Activated CD4-positive, alpha-beta T cell treated with anti-CD3 and anti-CD28 coated beads, Interleukin-2, amount 50 U/mL, for 48 hours (primary cell): Measurements from ENCODE around the gene GGT7.
A peak's percentile ranks its signal among the peaks of the same experiment; 100 is the strongest.
"Not testable (repeated sequence)": the region's sequence is repeated elsewhere in the genome, so short reads cannot be mapped to it uniquely, and the experiment has no call there.

Experiments used
- DNase-seq, 2 experiments: peaks; one replicate each; pipeline ENCODE4 v3.0.0-alpha.2; 2020

Gene GGT7

DNA sequence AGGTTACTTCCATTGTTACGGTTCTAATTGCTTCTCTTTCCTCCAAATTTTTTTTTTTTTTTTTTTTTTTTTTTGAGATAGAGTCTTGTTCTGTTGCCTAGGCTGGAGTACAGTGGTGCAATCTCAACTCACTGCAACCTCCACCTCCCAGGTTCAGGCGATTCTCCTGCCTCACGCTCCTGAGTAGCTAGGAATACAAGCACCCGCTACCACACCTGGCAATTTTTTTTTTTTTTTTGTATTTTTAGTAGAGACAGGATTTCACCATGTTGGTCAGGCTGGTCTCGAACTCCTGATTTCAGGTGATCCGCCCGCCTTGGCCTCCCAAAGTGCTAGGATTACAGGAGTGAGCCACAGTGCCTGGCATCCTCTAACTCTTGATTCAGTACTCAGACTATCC is 8.3 kb upstream of the GGT7 start:
- DNase-seq: not testable (repeated sequence)

DNA sequence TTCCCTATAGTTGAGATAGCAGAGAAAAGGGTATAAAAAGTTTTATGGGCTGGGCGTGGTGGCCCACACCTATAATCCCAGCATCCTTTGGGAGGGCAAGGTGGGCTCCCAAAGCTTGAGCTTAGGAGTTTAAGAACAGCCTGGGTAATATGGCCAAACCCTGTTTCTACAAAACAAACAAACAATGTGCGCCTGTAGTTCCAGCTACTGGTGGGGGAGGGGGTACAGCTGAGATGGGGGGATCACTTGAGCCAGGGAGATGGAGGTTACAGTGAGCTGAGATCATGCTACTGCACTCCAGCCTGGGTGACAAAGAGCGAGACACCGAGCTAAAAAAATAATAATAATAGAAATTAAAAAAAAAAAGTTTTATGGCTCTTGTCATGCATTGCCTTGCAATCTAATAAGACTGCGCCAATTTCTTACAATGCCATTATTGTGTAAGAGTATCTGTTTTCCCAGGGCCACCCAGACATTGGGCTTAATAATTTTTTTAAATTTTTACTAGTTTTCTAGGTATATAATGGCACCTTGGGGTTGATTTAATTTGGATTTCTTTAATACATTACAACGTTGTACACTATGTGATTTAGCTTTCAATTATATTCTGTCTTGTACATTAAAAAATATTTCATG is 7.7 kb upstream of the GGT7 start:
- DNase-seq: no peak

DNA sequence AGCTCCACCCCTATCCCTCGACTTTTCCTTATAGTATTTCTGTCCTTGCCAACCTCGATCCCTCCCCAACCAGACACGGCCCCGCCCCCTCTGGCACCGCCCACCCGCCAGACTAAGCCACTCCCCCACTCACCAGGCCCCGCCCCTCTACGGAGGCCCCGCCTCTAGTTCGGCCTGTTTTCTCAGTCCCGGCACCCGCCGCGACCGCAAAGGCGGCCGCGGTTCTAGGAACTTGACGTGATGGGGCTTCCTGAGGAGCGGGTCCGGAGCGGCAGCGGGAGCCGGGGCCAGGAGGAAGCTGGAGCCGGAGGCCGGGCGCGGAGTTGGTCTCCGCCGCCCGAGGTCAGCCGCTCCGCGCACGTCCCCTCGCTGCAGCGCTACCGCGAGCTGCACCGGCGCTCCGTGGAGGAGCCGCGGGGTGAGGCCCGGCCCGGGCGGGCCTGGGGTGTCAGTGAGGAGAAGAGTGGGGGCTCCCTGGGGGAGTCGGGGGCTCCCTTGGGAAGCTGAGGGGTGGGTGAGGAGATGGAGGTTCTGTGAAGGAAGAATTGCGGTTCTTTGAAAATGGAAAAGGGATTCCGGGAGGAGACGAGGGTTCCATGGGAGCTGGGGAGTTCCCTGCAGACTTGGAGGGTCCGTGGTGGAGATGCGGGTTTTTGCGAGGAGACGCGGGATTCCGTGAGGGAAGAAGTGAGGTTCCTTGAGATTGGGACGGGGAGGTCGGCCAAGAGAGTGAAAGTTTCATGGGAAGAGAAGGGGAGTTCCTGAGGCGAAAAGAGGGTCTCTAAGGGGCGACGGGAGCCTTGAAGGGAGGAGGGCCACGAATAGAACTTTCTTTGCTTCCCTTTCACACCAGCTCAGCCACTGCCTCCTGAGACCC is 4.0 kb upstream of the GGT7 start, which contains the start of gene ACSS2:
Gene ACSS2 (plus strand): TSS at position 207 of the 877 bp plus-strand sequence. CDS start 34 bp downstream, at position 241.
- DNase-seq: peak; percentile 99

DNA sequence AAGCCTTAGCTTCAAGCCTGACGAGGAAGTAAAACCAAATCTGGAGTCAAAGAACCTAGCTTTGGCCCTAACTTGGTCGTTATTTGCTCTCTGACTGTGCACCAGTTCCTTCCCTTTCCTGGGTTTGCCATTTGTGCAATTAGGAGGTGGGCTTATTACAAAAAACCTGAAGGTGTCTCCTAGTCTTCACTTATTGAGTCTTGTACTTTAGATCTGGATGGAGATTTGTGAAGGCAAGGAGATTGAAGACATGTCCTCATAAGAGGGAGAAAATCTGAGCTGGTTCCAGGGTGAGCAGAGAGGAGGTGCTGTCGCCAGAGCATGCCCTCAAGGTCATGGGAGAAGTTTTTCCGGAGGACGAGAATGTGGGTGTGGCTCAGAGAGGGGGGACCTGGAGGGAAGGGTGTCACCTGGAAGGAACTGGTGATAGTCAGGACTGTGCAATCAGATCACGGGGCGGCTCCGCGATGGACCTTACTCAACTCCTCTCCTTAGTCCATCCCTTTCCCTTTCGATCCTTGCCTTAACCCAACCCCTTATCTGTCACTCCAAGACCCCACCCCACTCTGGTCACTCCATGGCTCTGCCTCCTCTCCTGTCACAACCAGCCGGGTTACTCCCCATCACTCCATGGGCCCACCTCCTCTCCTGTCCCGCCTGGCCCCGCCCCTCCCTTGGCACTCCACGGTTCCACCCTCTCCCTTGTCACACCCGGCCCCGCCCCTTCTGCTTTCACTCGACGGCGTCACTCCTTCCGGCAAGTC is 3.2 kb upstream of the GGT7 start:
- no peak for DNase-seq

DNA sequence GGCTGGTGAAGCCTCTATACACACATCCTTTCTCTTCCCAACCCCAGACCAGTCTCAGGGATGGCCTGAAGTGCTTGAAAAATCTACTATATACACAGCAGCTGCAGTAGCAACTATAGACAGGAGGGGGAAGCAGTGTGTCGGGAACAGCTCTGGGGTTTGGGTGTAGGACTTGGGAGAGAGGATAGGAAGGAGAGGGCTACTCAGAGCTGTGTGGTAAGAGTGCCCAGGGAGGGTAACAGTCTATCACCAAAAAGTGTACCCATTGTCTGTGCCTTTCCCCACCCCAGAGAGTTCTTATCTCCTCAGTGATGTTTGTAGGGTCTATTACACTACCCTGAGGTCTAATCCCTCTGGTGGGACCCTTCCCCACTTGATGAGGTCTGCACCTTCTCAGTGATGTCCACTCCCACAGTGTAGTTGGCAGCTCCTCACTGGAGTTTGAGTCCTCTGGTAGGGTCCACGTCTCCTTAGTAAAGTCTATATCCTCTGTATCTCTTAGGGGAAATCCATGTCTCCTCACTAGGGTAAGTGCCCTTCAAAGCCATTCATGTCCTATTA is 1.5 kb upstream of the GGT7 start:
- peak; percentile 71 to 77 for DNase-seq

DNA sequence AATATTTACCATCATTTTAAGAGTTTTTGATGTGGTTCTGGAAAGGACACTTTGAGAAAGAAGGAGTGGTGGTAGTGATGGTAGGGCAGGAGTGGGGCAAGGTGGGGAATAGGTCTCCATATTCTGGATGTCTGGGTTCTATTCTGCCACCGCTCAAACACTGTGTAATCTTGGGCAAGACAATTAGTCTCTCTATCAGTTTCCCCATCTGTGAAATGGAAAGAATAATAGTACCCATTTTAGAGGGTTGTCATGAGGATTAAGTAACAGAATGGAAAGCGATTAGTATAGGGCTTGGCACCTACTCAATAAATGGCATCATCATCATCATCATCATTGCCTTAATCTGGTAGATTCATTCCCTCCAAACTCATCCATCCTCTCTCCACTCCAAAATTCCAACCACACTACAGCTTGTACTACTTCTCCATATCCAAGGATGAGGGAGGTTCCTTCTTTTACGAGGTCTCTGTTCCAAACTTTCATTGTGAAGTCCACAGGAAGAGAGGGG is 982 bp upstream of the GGT7 start:
- no peak for DNase-seq

DNA sequence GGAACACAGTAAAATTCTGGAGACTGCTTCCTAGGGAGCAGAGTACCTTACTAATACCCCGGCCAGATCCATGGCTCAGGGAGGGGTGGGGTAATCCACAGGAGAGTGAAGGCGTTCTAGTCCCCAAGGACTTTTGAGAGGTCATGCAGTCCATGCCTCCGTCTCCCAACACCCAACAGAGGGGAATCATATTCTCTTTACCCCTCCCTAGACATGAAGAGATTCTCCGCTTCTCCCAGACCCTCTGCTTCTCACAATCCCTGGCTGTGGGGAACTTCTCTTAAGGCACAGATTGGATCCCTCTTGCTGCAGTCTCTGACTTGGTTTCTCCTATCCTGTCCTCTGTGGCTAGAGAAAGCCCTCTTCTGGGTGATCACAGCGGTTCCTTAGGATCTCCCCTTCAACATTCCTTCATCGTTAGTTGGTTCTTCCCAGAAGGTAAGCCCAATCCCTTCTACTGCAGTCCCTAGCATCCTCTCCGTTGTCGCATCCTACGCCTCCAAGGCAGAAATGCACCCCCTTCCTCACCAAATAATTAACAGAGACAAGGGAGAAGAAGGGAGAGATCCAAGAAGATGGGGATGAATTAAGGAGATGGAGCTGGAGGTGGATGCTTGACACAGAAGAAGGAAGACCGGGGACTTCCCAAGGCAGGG is 562 bp downstream of the GGT7 start:
- DNase-seq: peak in 1 of 2 experiments; percentile 6

DNA sequence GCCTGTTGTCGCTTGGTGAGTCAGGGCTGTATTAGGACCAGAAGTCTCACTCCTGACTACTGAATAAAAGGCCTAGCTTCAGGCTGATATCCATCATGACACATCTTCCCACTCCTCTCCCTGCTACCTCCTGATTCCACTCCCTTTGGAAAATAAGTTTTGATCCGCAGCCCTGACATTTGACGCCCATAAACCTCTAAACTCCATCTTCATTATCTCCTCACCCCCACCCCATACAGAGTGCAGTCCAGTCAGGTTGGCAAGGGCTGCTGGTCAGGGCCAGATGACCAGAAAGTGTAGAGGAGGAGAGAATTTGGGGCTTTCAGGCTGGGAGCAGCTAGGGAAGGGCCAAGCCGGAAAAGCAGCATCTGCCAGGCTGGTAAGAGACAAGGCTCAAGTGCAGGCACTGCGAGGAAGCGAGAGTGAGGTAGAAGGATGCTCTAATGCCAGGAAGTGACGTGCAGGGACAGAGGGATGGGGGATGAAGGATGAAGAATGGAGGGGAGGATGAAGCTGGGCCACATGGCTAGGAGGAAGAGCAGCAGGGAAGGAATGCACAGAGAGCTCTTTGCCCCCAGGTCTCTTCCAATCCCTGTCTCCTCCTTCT is 1.2 kb downstream of the GGT7 start:
- DNase-seq: no peak

DNA sequence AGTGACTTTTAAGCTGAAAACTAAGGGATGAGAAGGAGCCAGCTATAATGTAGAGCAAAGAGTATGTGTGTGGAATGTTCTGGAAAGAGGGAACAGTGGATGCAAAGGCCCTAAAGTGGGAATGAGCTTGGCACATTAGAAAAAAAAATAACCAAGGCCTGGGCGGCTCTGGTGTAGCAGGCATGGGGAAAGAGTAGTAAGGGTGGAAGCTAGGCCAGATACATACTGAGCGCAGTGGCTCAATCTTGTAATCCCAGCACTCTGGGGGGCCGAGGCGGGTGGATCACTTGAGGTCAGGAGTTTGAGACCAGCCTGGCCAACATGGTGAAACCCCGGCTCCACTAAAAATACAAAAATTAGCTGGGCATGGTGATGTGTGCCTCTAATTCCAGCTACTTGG is 8.4 kb downstream of the GGT7 start:
- DNase-seq: no peak

DNA sequence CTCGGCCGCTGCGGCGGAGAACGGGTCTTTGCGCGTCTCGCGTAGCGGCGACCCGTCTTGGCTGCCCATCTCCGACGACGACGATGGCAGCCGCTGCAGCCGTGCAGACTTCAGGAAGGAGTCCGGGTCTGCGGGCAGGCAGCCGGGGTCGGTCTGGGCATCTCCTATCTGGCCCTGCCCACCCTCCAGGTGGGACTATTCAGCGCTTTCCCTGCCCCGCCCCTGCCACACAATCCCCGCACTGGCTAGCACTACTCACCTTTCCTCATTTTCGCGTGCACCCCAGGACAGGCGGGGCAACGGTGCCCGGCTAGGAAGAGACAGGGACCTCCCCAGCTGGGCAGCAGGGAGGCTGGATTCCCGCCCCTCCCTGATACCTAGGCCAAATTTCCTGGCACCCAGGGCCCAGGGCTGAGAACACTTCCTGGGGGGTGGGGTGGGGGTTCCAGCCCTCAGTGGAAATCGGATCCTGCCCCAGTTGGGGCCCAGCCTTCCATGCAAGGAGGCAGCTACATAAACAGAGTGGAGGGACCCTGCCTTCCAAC is 9.2 kb downstream of the GGT7 start:
- no peak for DNase-seq

DNA sequence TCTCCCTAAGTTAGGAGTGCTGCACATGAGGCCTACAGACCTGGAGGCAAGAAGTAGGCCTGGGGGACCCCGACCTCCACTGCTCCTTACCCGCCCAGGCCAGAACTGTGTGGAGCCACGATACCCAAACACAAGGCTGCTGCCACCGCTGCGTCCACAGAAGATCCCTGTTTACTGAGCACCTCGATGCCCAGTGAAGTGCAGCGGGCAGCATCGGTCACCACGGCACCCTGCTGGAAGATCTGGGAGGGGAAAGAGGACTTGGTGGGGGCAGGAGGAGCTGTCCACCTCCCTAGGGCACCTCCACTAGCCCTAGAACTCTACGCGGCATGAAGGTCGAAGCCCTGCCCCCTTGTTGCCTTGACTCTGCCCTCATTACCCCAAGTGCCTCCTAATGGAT is 9.9 kb downstream of the GGT7 start:
- no peak for DNase-seq

DNA sequence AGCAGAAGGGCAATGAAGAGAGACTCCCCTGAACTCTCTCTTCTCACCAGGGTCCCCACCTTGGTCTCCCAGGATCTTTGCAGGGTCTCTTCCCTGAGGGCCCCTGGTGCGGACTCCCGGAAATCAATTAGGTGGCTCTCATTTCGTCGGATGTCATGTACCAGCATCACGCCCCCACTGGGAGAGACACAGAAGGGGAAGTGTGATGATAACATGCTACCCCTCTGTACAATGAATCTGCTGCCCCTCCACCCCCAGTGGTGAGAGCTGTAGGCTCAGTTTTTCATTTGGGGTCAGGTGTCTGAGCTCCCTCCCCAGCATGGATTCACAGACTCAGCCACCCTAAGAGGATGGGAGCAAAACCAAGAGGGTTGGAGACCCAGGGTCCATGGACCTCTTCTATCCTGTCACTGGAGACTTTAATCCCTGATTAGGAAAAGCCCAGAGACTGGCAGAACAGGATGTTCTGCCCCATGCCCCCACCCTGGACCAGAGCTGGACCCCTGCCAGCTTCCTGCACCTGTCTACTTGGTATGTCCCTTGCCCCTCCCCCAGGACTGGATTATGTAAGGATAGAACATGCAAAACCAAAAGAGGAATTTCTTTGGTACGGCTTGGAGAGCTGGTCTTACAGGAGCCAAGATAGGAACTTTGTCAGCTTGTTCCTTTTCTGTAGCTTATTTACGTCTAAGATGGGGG is 11.1 kb downstream of the GGT7 start:
- no peak for DNase-seq

DNA sequence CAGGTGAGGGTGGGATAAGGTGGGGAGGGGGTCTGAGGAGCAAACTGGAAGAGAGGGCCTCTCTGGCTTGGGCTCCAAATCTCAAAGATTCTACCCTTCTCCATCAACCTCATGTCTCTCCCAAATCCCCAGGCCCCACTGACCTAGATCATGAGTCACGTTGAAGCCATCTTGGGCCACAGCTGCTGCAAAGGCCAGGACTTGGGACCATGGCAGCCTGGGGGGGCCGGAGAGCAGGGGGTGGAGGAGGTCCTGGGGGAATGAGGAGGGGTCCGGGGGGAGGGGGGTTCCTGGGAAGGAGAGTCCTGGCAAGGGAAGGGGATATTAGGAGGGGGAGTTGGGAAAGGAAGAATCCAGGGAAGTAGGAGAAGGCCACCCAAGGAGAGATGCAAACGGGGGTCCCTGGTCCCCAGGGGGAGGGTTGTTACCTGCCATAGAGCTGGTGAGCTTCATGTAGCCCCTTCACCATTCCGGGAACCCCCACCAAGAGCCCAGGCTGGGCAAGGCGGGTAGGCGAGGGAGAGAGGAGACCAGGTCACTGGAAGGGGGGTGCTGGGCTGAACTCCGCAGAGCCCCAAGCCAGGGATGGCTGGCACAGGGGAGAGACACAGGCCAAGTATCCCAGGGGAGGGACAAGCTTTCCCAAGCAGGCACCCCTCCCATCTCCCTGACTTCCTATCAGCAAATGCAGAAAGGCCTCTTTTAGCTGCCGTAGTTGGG is 12.7 kb downstream of the GGT7 start:
- no peak for DNase-seq

DNA sequence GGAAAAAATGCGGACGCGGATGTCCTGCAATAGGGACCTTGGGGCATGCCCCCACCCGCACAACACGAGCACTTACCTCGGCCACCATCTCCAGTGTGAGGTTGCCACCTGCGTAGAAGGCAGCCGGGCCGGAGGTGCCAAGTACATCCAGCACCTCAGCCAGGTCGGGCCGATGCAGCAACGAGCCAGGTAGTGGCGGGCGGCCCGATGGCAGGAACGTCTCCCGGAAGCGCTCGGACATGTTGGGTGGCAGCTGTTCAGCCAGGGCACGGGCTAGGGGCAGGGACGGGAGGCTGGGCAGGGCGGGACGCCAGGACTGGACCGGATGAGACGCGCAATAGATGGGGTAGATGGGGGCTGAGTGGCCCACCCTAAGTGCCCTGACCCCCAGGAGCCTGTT is 13.3 kb downstream of the GGT7 start:
- DNase-seq: no peak

DNA sequence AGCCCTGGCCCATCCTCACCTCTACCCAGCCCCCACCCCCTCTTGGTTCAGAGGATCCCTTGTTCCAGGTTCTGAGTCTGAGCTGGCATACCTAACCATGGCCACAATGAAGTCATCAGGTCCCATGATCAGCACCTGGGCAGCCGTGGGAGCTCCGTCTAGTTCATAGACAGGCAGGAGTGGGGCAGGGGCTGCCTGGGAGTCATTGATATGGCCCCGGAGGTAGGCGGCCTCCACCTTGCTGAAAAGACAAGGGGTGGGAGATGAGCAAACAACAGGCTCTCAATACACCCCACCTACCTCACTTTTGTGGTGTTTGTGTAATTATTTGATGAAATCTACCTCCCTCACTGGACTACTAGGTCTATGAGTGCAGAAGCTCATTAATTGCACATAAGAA is 20.4 kb downstream of the GGT7 start:
- DNase-seq: no peak

DNA sequence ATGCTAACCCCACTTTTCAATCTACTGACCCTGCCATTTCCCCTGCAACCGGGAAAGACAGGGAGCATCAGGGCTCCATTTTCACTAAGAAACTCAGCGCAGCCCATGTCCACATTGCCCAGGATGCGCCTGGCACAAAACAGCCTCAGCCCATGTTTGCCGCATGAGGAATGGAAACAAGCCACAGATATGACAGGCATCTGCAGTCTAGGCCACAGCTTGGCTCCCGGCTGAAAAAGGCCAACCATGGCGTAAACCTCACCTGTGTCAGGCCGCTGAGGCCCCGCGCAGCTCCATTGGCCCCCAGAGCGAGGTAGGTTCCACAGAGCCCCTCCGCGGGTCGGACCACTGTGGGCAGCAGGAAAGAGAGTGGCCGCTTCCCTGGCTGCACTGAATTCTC is 21.7 kb downstream of the GGT7 start:
- DNase-seq: no peak

DNA sequence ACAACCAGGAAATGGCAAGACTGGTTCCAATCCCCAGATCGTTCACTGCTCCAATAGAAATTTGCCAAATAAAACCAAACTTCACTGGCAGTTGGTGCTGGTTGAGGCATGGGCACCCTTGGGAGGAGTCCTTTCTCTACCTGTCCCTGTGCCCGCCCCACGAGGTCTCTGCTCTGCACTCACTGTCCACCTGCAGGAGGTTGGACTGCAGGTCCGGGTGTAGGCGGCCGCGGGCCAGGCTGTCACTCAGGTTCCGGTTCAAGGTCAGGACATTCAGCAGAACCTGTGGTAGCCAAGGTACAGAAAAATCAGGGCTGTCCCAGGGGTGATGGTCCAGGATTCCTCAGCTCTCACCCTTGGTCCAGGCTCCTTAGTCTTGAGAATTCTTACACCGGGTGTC is 22.9 kb downstream of the GGT7 start:
- no peak for DNase-seq

DNA sequence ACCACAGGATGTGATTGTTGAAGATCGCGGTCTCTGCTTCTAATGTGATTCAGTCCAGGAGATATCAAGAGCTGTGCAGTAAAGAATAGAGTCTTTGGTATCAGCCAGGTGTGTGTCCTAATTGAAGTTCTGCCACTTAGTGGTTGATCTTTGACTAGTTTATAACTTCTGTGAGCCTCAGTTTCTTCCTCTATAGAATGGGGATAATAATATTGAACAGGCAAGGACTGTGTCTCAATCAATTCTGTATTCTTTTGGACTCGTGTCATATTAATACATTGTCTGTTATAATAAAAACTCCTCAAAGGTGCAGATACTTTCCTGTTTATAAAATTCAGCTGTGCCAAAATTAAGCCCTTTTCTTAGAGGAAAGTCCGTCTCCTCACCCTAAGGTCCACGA is 24.1 kb downstream of the GGT7 start:
- no peak for DNase-seq

DNA sequence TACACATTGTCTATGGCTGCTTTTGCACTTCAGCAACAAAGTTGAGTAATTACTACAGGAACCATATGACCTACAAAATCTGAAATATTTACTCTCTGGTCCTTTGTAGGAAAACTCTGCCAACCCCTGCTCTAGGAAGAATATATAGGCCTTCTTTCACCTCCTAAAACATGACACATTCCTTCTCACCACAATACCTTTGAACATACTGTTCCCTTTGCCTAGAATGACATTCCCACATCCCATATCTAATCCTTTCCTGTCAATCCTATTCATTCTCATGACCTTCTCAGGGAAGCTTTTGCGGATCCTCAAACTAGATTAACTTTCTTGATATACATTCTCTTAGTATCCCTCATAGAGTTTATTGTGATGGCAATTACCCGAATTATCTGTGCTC is 29.2 kb downstream of the GGT7 start:
- no peak for DNase-seq

DNA sequence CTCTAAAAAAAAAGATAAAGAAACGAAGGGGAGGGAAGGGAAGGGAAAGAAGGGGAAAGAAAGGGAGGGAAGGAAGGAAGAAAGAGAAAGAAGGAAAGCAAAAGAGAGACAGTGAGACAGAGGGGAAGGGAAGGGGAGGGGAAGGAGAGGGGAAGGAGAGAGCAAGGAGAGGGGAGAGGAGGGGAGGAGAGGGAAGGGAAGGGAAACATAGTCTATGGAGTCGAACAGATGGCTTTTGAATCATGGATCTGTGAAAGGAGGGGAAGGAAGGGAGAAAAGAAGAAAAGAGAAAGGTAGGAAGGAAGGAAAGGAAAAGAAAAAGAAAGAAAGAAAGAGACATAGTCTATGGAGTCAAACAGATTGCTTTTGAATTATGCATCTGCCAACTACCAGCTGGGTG is 30.5 kb downstream of the GGT7 start:
- DNase-seq: no peak
